ENCODE data around the gene ARHGAP27. TPM values are rescaled to one million over a fixed set of nuclear protein-coding genes. Genes with fewer than 3 reads are reported as not detected.
A peak's percentile ranks its signal among the peaks of the same experiment; 100 is the strongest.

ARHGAP27 gene
- total RNA-seq, 1 donor from 2014 or later = 37.3 TPM

DNA sequence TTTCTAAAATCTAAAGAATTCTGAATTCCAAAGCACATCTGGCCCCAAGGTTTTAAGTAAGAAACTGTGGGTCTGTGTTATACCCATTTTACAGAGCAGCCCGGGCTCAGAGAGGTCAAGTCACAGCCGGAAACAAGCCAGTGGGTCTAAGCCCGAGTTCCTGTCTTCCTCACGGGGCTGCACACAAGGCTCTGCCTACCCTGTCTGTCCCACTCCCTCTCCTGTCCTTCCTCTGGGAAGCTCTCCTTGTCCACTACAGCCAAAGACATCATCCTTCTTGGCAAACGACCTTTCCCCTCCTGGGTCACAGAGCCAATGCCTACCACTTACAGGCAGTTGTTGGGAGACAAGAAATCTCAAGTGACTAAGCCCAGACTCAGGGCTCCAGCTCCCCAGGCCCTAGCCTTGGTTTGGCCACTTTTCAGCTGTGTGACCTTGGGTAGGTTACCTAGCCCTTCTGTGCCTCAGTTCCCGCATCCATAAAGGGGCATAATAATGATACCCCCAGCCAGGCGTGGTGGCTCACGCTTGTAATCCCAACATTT is 60.3 kb downstream of the ARHGAP27 start:
- ATAC-seq (peak; percentile 7), DNase-seq (no peak)
- intact Hi-C loops (cut with micrococcal nuclease) = no loop called here

DNA sequence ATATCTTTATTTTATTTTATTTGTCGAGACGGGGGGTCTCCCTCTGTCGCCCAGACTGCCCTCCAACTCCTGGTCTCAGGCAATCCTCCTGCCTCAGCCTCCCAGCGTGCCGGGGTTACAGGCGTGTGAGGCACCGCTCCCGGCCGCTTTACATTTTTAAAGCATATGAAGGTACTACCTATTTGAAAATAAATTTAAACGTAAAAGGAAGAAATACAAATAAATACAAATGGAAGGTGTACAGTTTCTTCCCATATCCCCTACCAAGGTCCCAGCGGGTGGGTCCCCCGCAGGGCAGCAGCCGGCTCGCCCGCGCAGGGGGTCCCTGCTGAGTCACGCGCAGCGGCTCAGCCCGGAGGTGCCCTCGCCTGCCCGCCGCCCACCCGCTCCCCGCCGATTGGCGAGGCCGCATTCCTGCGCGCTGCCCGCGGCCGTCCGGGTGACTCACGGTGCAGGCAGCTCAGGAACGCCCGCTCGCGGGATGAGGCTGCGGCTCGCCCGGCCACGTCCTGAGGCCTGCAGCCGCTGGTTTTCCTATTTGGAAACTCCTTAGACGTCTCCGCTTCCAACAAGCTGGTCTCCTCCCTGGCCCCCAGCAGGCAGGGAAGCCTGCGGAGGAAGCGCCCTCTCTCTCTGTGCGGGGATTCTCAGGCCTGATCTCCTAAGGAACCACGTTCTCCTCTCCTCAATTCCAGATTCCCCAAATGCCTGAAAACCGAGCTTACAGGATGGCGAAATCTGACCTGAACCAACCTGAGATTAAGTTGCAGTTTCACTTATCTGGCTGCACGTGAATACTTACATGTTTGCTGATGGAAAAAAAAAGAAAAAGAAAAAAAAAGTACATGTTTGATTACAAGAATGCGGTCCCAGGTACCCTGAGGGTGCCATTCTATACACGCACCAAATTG is 61.0 kb downstream of the ARHGAP27 start:
- intact Hi-C loops (cut with micrococcal nuclease) = no loop called here

DNA sequence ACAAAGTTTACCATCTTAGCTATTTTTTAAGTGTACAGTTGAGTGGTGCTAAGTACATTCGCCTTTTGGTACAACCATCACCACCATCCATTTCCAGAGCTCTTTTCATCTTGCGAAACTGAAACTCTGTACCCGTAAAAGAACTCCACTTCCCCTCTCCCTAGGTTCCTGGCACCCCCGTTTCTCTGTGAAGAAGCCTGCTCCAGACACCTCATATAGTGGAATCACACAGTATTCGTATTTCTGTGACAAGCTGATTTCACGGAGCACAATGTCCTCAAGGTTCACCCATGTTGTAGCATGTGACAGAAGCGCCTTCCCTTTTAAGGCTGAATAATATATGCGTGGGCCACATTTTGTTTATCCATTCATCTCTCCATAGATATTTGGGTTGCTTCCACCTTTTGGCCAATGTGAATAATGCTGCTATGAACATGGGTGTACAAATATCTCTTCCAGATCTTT is 61.7 kb downstream of the ARHGAP27 start:
- no peak for DNase-seq
- no peak for ATAC-seq
- intact Hi-C loops (cut with micrococcal nuclease) = no loop called here

More for the DNA sequence above, 61.0 kb downstream of the ARHGAP27 start:
- peak; percentile 94 for ATAC-seq
- peak; percentile 91 for DNase-seq

DNA sequence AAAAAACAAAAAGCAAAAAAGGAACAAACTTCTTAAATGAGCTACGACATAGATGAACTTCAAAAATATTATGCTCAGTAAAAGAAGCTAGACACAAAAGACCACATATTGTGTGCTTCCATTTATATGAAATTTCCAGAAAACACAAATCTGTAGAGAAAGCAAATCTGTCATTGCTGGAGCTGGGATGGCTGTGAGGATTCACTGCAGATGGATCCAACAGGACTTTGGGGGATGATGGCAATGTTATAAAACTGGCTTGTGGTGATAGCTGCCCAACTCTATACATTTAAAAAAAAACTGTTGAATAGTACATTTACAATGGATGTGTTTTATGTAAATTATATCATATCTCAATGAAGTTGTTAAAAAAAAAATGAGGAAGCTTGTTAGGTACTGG is 63.2 kb downstream of the ARHGAP27 start:
- intact Hi-C loops (cut with micrococcal nuclease) = no loop called here
- no peak for ATAC-seq
- DNase-seq = no peak

DNA sequence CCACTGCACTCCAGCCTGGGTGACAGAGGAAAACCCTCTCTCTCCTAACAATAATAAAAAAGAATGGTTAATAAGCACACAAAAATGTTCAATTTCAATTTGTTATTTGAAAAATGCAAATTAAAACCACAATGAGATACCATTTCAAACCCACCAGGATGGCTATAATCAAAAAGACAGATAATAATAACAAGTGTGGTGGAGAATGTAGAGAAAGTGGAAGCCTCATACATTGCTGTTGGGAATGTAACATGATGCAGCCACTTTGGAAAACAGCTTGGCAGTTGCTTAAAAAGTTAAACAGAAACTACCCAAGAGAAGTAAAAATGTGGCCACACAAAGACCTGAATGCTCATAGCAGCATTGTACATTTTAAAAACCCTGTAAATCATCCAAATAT is 64.0 kb downstream of the ARHGAP27 start:
- DNase-seq (no peak), ATAC-seq (no peak)
- intact Hi-C loops (cut with micrococcal nuclease) = no loop called here

DNA sequence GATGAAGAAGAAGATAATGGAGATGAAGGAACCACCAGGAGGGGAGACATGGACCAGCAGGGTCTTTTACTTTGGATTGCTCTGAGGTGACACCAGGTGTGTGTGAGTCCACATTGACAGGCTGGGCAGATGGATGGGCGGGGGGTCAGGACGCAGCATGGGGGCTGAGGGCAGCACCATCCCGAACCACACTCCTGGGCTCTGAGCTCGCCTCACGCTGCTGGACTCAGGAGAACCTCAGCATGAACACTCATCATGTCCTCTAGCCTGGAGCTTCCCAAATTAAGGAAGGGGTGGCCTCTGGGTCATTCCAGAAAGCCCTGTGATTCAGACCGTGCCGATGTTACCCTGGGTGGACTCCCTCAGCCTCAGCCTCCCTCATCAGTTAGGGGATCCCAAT is 65.5 kb downstream of the ARHGAP27 start:
- intact Hi-C loops (cut with micrococcal nuclease) = no loop called here
- ATAC-seq = no peak
- DNase-seq = no peak

DNA sequence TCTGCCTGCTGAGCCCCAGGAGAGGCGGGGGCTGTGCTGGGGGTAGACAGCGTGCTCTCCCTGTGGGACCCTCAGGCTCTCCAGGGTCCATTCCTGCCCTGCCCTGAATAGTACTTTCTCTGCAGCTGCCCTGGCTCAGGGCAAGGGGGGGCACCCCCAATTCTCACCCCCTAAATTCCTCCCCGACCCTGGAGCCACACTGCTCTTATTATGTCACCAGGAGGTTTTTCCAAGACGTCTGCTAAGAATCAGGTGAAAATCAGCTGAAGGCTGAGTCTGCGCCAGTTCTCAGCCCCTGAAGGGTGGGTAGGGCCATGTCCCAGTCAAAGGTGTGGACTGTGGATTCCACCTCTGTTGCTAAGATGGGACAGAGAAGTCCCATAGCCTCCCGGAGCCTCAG is 66.0 kb downstream of the ARHGAP27 start:
- ATAC-seq (no peak), DNase-seq (no peak)
- intact Hi-C loops (cut with micrococcal nuclease) = no loop called here

DNA sequence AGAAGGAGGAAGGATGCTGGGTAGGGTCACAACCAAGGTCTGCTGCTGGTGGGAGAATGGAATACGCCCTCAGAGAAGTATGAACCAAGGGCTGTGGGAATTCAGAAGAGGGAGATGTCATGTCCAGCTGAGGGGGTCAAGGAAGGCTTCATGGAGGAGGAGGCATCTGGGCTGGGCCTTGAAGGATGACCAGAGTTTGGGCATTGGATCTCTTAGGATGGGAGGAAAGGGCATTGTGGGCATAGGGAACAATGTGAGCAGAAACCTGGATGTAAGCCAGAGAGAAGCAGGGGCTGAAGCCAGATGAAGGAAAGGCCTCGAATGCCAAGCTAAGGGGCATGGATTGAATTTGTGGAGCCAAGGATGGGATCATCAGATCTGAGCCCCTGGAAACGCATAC is 66.6 kb downstream of the ARHGAP27 start:
- intact Hi-C loops (cut with micrococcal nuclease) = no loop called here

DNA sequence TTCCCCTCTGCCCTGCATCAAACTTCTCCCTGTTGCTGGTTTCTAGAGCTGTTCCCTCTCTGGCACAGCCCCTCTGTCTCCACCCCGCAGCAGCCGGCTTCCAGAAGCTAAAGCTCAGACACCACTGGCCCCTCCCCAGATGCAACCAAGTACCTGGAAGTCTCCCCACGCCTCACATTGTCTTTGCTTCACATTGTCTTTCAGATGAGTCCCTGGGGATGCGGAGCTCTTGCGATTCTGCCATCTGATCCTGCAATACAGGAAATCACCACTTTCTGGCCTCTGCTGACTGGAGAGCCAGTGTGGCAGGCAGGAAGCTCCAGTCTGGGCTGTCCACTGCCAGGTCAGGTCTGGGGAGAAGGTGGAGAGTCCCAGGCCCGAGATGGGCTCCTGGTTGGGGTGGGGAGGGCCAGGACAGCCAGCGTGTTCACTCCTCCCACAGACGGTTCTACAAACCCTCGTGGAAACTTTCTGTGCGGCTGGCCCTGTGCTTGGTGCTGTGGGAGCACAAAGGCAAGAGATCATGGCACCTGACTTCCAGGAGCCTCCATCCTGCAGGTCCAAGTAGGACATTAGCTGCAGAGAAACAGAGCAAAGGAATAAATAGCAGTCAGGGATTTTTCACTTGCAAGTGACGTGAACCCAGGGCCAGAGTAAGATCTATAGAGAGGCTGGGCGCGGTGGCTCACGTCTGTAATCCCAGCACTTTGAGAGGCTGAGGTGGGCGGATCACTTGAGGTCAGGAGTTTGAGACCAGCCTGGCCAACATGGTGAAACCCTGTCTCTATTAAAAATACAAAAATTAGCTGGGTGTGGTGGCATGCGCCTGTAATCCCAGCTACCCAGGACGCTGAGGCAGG is 67.9 kb downstream of the ARHGAP27 start:
- intact Hi-C loops (cut with micrococcal nuclease) = no loop called here
- DNase-seq (no peak), ATAC-seq (peak; percentile 42)

More for the DNA sequence above, 66.6 kb downstream of the ARHGAP27 start:
- ATAC-seq (no peak), DNase-seq (no peak)

DNA sequence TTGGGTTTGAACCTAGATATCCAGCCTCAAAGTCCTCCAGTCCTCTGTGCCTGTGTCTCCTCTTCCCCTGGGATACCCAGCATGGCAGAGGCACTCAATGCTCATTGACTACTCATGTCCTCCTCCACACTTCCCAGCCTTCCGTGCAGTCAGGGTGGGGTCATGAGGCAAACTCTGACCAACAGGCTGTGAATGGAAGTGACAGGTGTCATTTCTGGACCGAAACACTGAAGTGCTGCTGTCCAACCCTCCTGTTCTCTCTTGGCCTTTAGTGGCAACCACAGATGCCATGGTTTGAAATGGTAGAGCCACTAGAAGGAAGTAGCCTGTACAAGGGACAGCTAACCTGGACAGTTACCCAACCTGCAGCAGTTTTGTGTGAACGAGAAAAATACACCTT is 69.2 kb downstream of the ARHGAP27 start:
- no peak for ATAC-seq

DNA sequence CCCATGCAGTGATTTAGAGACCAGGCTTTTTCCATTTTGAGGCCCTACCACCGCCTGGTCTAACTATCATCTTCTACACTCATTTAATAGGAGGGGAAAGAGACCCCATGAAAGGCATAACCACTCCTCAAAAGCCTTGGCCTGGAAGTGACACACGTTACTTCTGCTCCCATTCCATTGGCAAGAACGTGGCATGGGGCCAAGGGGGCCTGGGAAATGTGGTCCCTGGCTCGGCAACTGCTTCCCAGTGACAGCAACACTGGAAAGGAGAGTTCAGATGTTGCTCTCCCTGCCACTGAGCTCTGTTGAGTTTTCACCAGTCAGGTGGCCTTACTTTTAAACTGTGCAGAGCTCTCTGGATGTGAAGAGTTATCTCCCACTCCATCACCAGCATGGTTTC is 70.7 kb downstream of the ARHGAP27 start:
- intact Hi-C loops (cut with micrococcal nuclease) = no loop called here
- no peak for DNase-seq
- ATAC-seq = no peak

More for the DNA sequence above, 69.2 kb downstream of the ARHGAP27 start:
- intact Hi-C loops (cut with micrococcal nuclease) = no loop called here
- no peak for DNase-seq

DNA sequence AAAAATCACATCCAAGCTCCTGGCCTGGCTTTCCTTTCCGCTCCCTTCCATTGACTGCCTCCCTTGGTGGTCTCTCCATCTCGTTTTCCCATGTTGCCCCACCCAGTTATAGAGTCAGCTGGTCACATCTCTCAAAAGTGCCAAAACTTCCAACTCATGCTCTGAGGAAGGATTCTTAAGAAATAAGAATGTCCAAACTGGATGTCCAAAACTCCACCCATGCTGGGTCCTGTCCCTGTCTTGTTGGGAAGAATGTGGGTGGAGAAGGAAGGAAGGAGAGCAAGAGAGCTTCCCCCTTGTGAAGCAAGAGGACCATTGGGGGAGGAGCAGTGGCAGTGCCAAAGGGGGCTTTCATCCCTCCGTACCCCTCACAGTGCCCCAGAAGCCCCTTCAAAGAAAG is 71.2 kb downstream of the ARHGAP27 start:
- intact Hi-C loops (cut with micrococcal nuclease) = no loop called here
- no peak for DNase-seq
- no peak for ATAC-seq

DNA sequence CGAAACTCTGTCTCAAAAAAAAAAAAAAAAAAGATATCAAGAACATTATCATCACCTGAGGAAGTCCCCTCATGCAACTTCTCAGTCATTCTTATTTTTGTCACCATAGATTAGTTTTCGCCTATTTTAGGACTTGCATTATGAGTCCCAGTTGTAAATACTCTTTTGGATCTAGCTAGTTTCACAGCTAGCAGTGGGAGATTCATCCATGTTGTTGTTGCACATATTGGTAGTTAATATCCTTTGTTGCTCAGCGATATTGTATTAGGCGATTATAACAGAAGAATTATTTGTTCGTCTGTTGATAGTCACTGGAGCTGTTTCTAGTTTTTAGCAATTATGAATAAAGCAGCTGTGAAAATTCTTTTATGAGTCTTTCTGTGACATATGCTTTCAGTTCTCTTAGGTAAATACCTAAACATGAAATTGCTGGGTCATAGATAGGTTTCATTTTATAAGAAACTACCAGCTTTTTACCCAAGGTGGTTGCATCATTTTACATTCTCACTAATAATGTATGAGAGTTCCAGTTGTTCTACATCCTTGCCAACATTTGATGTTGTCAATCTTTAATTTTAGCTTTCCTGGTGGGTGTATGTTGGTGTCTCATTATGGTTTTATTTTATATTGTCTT is 75.2 kb downstream of the ARHGAP27 start:
- ATAC-seq (no peak), DNase-seq (no peak)
- intact Hi-C loops (cut with micrococcal nuclease) = no loop called here

DNA sequence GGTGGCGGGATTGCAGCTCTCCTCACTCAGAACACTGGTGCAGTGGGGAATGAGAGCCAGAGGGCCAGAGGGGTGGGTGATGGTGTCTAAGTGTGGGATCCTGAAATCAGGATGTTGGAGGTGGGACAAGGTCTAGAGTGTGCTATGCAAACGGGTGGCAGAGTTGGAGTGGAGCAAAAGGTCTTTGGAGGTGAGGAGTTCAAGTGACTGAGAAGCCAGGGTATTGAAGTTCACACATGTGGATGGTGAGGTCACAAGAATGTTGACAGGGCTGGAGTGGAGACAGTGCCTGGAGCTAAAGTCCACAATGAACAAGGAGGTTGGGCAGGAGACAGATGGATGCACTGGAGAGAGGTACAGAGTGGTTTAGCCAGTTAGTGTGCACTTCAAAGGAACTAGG is 77.6 kb downstream of the ARHGAP27 start:
- ATAC-seq = no peak

DNA sequence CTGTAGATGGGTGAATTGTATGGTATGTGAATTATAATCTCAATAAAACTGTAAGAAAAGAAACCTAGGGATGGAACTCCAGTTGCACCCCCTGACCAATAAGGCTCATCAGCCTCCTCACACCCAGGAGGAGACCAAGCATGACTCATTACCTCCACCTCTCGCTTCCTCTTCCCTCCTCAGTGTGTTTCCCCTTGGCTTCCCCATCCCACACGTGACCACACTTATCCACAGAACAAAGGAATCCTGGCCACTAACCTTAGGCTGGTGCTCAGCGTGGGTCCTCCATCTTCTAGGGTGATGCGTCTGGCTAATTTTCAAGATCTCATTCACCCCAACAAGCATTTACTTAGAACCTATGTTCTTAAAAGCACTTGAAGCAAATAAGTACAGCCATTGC is 79.6 kb downstream of the ARHGAP27 start:
- ATAC-seq = no peak
- intact Hi-C loops (cut with micrococcal nuclease) = no loop called here
- no peak for DNase-seq

More for the DNA sequence above, 77.6 kb downstream of the ARHGAP27 start:
- DNase-seq = no peak
- intact Hi-C loops (cut with micrococcal nuclease) = no loop called here

DNA sequence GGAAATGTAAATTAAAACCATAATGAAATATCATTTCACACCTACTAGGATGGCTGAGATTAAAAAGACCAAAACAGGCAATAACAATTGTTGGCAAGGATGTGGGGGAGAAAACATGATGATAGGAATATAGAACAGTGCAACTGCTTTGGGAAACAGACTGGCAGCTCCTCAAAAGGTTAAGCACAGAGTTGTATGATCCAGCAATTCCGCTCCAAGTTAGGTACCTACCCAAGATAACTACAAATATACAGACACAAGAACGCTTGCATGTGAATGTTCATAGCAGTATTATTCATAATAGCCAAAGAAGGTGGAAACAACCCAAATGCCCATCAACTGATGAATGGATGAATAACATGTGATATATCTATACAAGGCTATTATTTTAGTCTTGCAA is 80.8 kb downstream of the ARHGAP27 start:
- ATAC-seq = no peak
- intact Hi-C loops (cut with micrococcal nuclease) = no loop called here
- no peak for DNase-seq

DNA sequence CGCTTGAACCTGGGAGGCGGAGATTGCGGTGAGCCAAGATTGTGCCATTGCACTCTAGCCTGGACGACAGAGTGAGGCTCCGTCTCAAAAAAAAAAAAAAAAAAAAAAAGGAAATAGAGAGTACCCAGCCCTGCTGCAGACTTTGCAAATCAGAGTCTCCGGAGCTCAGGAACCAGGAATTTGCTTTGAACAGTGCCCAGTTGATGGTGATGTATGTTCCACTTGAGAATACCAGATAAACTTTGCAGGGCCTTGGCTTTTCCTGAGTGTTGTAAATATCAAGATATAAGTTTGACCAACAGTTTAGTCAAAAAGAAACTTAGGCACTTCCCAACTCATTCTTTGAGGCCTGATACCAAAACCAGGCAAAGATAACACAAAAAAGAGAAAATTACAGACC is 85.2 kb downstream of the ARHGAP27 start:
- DNase-seq = no peak
- intact Hi-C loops (cut with micrococcal nuclease) = no loop called here
- ATAC-seq = no peak

DNA sequence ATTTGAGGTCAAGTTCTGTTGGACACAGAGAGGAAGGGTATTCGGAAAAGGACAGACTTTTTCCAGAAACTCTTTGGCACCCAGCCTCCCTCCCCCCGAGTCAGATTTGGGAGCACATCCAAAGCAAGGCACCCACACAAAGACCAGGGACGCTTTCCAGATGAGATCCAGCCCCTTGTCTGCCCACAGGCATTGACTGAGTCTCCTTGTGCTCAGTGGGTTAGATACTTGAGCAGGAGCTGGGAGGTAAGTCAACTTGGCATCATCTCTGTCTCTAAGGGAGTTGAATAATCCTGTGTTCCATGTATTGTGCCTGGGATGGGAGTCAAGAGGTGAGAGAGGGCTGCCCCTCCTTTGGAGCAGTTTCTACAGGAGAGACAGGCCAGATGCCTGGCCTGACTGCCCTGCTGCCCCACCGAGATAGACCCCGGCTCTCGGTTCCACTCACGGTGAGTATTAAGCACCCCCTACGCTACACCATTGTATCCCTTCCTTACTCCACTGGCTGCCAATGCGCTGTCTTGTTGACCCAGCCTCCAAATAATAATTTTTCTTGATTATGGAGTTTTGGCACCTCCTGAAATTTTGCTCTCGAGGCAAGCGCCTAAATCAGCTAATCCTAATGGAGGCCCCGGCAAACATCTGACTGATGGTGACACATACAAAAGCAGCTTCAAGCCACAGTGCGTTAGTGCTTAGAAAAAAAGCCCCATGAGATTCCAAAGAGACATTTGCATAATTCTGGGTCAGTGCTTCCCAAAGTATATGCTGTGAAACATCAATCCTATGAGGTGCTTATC is 86.3 kb downstream of the ARHGAP27 start:
- ATAC-seq (peak; percentile 67), DNase-seq (peak; percentile 56)
- intact Hi-C loops (cut with micrococcal nuclease) = no loop called here
